B cell (primary cell): Measurements from ENCODE around the gene LAMC2. TPM values are rescaled to one million over a fixed set of nuclear protein-coding genes. Genes with fewer than 3 reads are reported as not detected.

Experiments
- ATAC-seq: fragments of 200-7000 bp; cut with Tn5 transposase; one replicate; pipeline ENCODE4 v1.10.0; 2021; ENCODE audit warnings: low read depth, mild to moderate bottlenecking, moderate number of reproducible peaks, moderate library complexity
- CTCF ChIA-PET: fragments of 350-600 bp; sonication (Branson Sonifier 250); formaldehyde crosslinking; loops from one replicate; lab custom pipeline; 2021; ENCODE audit warnings: antibody characterized with exemption, inconsistent platforms; lab: Charles Lee
- POLR2A ChIA-PET: fragments of 350-600 bp; sonication (Branson Sonifier 250); formaldehyde crosslinking; loops from one replicate; lab custom pipeline; 2021; ENCODE audit warnings: antibody characterized with exemption; lab: Charles Lee
- DNase-seq: peaks from one replicate; pipeline ENCODE4 v3.0.0; 2013
- H2AFZ ChIP-seq: 2 replicates; pipeline ENCODE4 v1.6.1; 2012; ENCODE audit warnings: mild to moderate bottlenecking, low read depth, low read length; ENCODE audit not compliant: insufficient read depth, poor library complexity, severe bottlenecking
- H3K27ac ChIP-seq, 2 donors: 1 replicate in 1 of 2; 2 replicates in 1 of 2; pipeline ENCODE4 v1.5.1; 2012 to 2013; ENCODE audit warnings: low read length in 2 of 2, mild to moderate bottlenecking in 2 of 2, moderate library complexity in 1 of 2
- H3K27me3 ChIP-seq, 4 experiments: fragments of 200-600 bp in 1 of 4; sonication (generic) in 1 of 4; replicated peaks in 1 of 4; 1 replicate in 2 of 4; 2 replicates in 2 of 4; pipeline versions ENCODE4 v1.6.1 to v1.7.0; 2013 to 2016; ENCODE audit warnings: low read length in 3 of 4, mild to moderate bottlenecking in 2 of 4, mixed read lengths in 1 of 4, moderate library complexity in 1 of 4; ENCODE audit not compliant: insufficient read depth in 4 of 4, control insufficient read depth in 3 of 4; ENCODE audit errors: control extremely low read depth in 1 of 4
- H3K36me3 ChIP-seq, 2 experiments: replicated peaks in 1 of 2; 1 replicate in 1 of 2; 2 replicates in 1 of 2; pipeline versions ENCODE4 v1.6.1 to v1.7.1; 2013; ENCODE audit warnings: low read length in 1 of 2; ENCODE audit not compliant: insufficient read depth in 2 of 2, control insufficient read depth in 1 of 2; ENCODE audit errors: control extremely low read depth in 1 of 2, extremely low read depth in 1 of 2
- H3K4me1 ChIP-seq, 2 donors: fragments of 200-600 bp in 1 of 2; sonication (generic) in 1 of 2; 1 replicate in 1 of 2; 2 replicates in 1 of 2; pipeline versions ENCODE4 v1.5.1 to v1.6.1; 2013 to 2017; ENCODE audit warnings: low read length in 2 of 2; ENCODE audit not compliant: control insufficient read depth in 2 of 2, insufficient read depth in 2 of 2
- H3K4me2 ChIP-seq: replicated peaks from 2 replicates; pipeline ENCODE3; 2012; ENCODE audit warnings: mild to moderate bottlenecking, low read depth, low read length; ENCODE audit not compliant: poor library complexity, severe bottlenecking
- H3K4me3 ChIP-seq, 5 experiments: fragments of 200-600 bp in 1 of 5; sonication (generic) in 1 of 5; 1 replicate in 3 of 5; 2 replicates in 2 of 5; pipeline versions ENCODE4 v1.5.1 to v1.7.0; 2011 to 2016; ENCODE audit warnings: low read length in 4 of 5, mild to moderate bottlenecking in 4 of 5, low read depth in 2 of 5, control low read depth in 1 of 5, moderate library complexity in 1 of 5; ENCODE audit not compliant: insufficient read depth in 1 of 5; ENCODE audit errors: control extremely low read depth in 1 of 5, extremely low read depth in 1 of 5
- H3K79me2 ChIP-seq: fragments of 200-600 bp; sonication (generic); one replicate; pipeline ENCODE4 v1.6.0; 2016; ENCODE audit warnings: low read length; ENCODE audit not compliant: control insufficient read depth, insufficient read depth
- H3K9ac ChIP-seq: fragments of 200-600 bp; sonication (generic); 2 replicates; pipeline ENCODE4 v1.6.1; 2017; ENCODE audit warnings: mild to moderate bottlenecking, low read length, moderate library complexity
- H3K9me3 ChIP-seq, 3 donors: one replicate each; pipeline versions ENCODE4 v1.6.1 to v1.7.1; 2013; ENCODE audit warnings: low read length in 2 of 3; ENCODE audit not compliant: control insufficient read depth in 2 of 3, insufficient read depth in 1 of 3; ENCODE audit errors: control extremely low read depth in 1 of 3
- H4K20me1 ChIP-seq: 2 replicates; pipeline ENCODE4 v1.6.0; 2012; ENCODE audit warnings: mild to moderate bottlenecking, low read length; ENCODE audit not compliant: insufficient read depth, control insufficient read depth, poor library complexity, severe bottlenecking
- H3K27ac Mint-ChIP-seq: one replicate; pipeline ENCODE4 v1.8.0; 2021; ENCODE audit warnings: mixed read lengths
- H3K27me3 Mint-ChIP-seq: one replicate; pipeline ENCODE4 v1.8.0; 2021; ENCODE audit warnings: mixed read lengths
- H3K4me1 Mint-ChIP-seq: one replicate; pipeline ENCODE4 v1.8.0; 2021; ENCODE audit warnings: mixed read lengths
- H3K4me3 Mint-ChIP-seq: one replicate; pipeline ENCODE4 v1.8.0; 2021; ENCODE audit warnings: mixed read lengths
- H3K9me3 Mint-ChIP-seq: one replicate; pipeline ENCODE4 v1.8.0; 2022; ENCODE audit warnings: mixed read lengths; ENCODE audit not compliant: insufficient read depth
- CTCF ChIP-seq: fragments of 200-600 bp; IDR thresholded peaks from one replicate; pipeline ENCODE4 v1.8.0; 2022; ENCODE audit warnings: antibody characterized with exemption, mild to moderate bottlenecking
- EZH2 ChIP-seq: IDR thresholded peaks from 2 replicates; pipeline ENCODE4 v1.6.1; 2012; ENCODE audit warnings: borderline replicate concordance, low read depth, mild to moderate bottlenecking, moderate library complexity, low read length; ENCODE audit not compliant: insufficient read depth, poor library complexity, severe bottlenecking
- WGBS: methylation state at CpG from one replicate; pipeline ENCODE4 v1.1.5; 2013; ENCODE audit warnings: missing lambda C conversion rate; ENCODE audit not compliant: insufficient coverage; 5-methylcytosine and 5-hydroxymethylcytosine counted together
- intact Hi-C: fragments of 100-400 bp; cut with micrococcal nuclease; formaldehyde crosslinking; loops from one replicate; pipeline ENCODE4 v1.10.0; 2022
- polyA plus RNA-seq: library from polyadenylated mRNA; depleted of rRNA; stranded (reverse); fragments of >200 nt; gene quantifications from 2 replicates; pipeline ENCODE4 v1.2.3, GENCODE V29; 2012
- total RNA-seq, 2 donors: library from RNA; stranded (reverse); fragments of 120-200 nt in 1 of 2; gene quantifications; 1 replicate in 1 of 2; 2 replicates in 1 of 2; pipeline versions ENCODE4 v1.2.3 to v1.2.4, GENCODE V29; 2013 to 2022

LAMC2 gene
- total and polyA plus RNA-seq, 2 donors (not counting 1 experiment from before 2014, with no cell fraction given) = not detected

GRCh38 chr1:183238071-183238470, 52.0 kb downstream of the LAMC2 start:
- Histone ChIP-seq H2AFZ (no peak overlapping the region), H4K20me1 (no peaks in the 10 kb centered on the region), H3K36me3 (no peaks in the 10 kb centered on the region), H3K4me3 (no peak overlapping the region), H3K27me3 (peaks cover 0 to 10% (median 3%) of the 10 kb centered on the region in 4 experiments), H3K4me1 (no peaks in the 10 kb centered on the region), H3K4me2 (no peak overlapping the region), H3K9me3 (no peaks in the 10 kb centered on the region), H3K27ac (no peak overlapping the region), H3K9ac (no peak overlapping the region), H3K79me2 (no peaks in the 10 kb centered on the region)
- ChIA-PET CTCF (interaction anchor here (1.1 kb wide), 1 partner anchor 457 kb away, joined by 3 read pairs; no protein-coding TSS in a partner anchor), POLR2A (no interaction called here)
- ATAC-seq (no peak), DNase-seq (no peak)
- peaks cover 17% of the 10 kb centered on the region for H3K27me3 Mint-ChIP-seq
- intact Hi-C loops = no loop called here
- no CpG with 5 or more reads among the region's 2 CpGs for WGBS
- H3K4me1 Mint-ChIP-seq = peaks cover 2% of the 10 kb centered on the region
- H3K9me3 Mint-ChIP-seq = no peaks in the 10 kb centered on the region
- TF ChIP-seq CTCF = no peak
- no peak for TF ChIP-seq EZH2
- no peak overlapping the region for H3K4me3 Mint-ChIP-seq
- H3K27ac Mint-ChIP-seq = no peak overlapping the region

- DNase-seq (no peak), ATAC-seq (no peak)
- H2AFZ ChIP-seq = no peak overlapping the region
- no peak overlapping the region for H3K27ac ChIP-seq
- no peak overlapping the region for H3K27ac Mint-ChIP-seq
- H3K4me3 ChIP-seq = no peak overlapping the region
- ChIA-PET CTCF (no interaction called here), POLR2A (no interaction called here)
- H3K4me2 ChIP-seq = no peak overlapping the region
- H3K4me1 Mint-ChIP-seq = peaks cover 2% of the 10 kb centered on the region
- H4K20me1 ChIP-seq = no peaks in the 10 kb centered on the region
- H3K4me3 Mint-ChIP-seq = no peak overlapping the region
- no peaks in the 10 kb centered on the region for H3K79me2 ChIP-seq
- WGBS = 87% methylated on average over 5 of the region's 7 CpGs
- H3K9ac ChIP-seq = no peak overlapping the region
- H3K9me3 ChIP-seq = no peaks in the 10 kb centered on the region
- TF ChIP-seq CTCF (no peak), EZH2 (no peak)
- no peaks in the 10 kb centered on the region for H3K9me3 Mint-ChIP-seq
- H3K27me3 Mint-ChIP-seq = peaks cover 22% of the 10 kb centered on the region
- no peaks in the 10 kb centered on the region for H3K36me3 ChIP-seq
- H3K27me3 ChIP-seq = peaks cover 0 to 14% (median 3%) of the 10 kb centered on the region in 4 experiments
- no peaks in the 10 kb centered on the region for H3K4me1 ChIP-seq
- intact Hi-C loops = no loop called here
These were observed 53.2 kb downstream of the LAMC2 start for GRCh38 chr1:183239220-183239742.
